HepG2 (cell line): ENCODE measurements around the gene ABCC10. TPM values are rescaled to one million over a fixed set of nuclear protein-coding genes. Genes with fewer than 3 reads are reported as not detected.

Source experiments
- AHR ChIP-seq: IDR thresholded peaks from 2 replicates; pipeline ENCODE4 v1.6.1; 2018; ENCODE audit warnings: missing genetic modification reagents, missing compliant biosample characterization
- BORCS8-MEF2B ChIP-seq: sonication (generic); formaldehyde crosslinking; IDR thresholded peaks from 2 replicates; pipeline ENCODE4 v1.8.0; 2022; ENCODE audit warnings: mild to moderate bottlenecking, missing genetic modification reagents
- DR1 ChIP-seq: sonication (generic); formaldehyde crosslinking; IDR thresholded peaks from 2 replicates; pipeline ENCODE4 v1.8.0; 2021; ENCODE audit warnings: mild to moderate bottlenecking, missing genetic modification reagents, inconsistent platforms
- ELF3 ChIP-seq: IDR thresholded peaks from 2 replicates; pipeline ENCODE4 v1.6.1; 2016; ENCODE audit warnings: missing genetic modification reagents, missing compliant biosample characterization
- FOXK2 ChIP-seq: fragments of 450-650 bp; IDR thresholded peaks from 2 replicates; pipeline ENCODE4 v1.6.1; 2016
- JDP2 ChIP-seq: sonication (generic); formaldehyde crosslinking; IDR thresholded peaks from 2 replicates; pipeline ENCODE4 v1.8.1; 2022; ENCODE audit warnings: missing genetic modification reagents, borderline replicate concordance
- KDM6A ChIP-seq: IDR thresholded peaks from 2 replicates; pipeline ENCODE4 v1.6.1; 2016; ENCODE audit warnings: low read depth
- MTF2 ChIP-seq: sonication (generic); formaldehyde crosslinking; IDR thresholded peaks from 2 replicates; pipeline ENCODE4 v1.5.0; 2020; ENCODE audit warnings: missing genetic modification reagents, borderline replicate concordance
- PHF20 ChIP-seq: sonication (generic); formaldehyde crosslinking; IDR thresholded peaks from 2 replicates; pipeline ENCODE4 v1.5.0; 2020; ENCODE audit warnings: mild to moderate bottlenecking, missing genetic modification reagents
- PRMT3 ChIP-seq: sonication (generic); formaldehyde crosslinking; IDR thresholded peaks from 2 replicates; pipeline ENCODE4 v1.8.1; 2022; ENCODE audit warnings: low read depth, mild to moderate bottlenecking, moderate library complexity, missing genetic modification reagents, borderline replicate concordance
- RAD21 ChIP-seq: fragments of 450-650 bp; formaldehyde crosslinking; IDR thresholded peaks from 2 replicates; pipeline ENCODE4 v1.5.0; 2020; ENCODE audit warnings: mild to moderate bottlenecking
- RNF2 ChIP-seq: fragments of 450-650 bp; conservative IDR thresholded peaks from 2 replicates; pipeline ENCODE4 v1.6.1; 2016; ENCODE audit warnings: low read depth
- SMAD3 ChIP-seq: sonication (generic); formaldehyde crosslinking; IDR thresholded peaks from 2 replicates; pipeline ENCODE4 v1.4.0; 2020; ENCODE audit warnings: missing genetic modification reagents
- SRSF9 ChIP-seq: fragments of 200-400 bp; formaldehyde crosslinking; IDR thresholded peaks from 2 replicates; pipeline ENCODE4 v1.6.1; 2018; ENCODE audit warnings: borderline replicate concordance, mild to moderate bottlenecking, low read depth, low read length; ENCODE audit not compliant: insufficient read depth, poor library complexity, severe bottlenecking
- TAF15 ChIP-seq: fragments of 200-400 bp; formaldehyde crosslinking; IDR thresholded peaks from one replicate; pipeline ENCODE4 v1.6.1; 2018; ENCODE audit warnings: mild to moderate bottlenecking, low read depth, low read length; ENCODE audit not compliant: poor library complexity, severe bottlenecking
- THYN1 ChIP-seq: sonication (generic); formaldehyde crosslinking; IDR thresholded peaks from 2 replicates; pipeline ENCODE4 v1.8.1; 2023; ENCODE audit warnings: low read depth, mild to moderate bottlenecking, moderate library complexity, missing genetic modification reagents, borderline replicate concordance
- TOE1 ChIP-seq: sonication (generic); formaldehyde crosslinking; IDR thresholded peaks from 2 replicates; pipeline ENCODE4 v1.4.0; 2020; ENCODE audit warnings: mild to moderate bottlenecking, missing genetic modification reagents
- ZBTB14 ChIP-seq: sonication (generic); formaldehyde crosslinking; IDR thresholded peaks from 2 replicates; pipeline ENCODE4 v1.4.0; 2020; ENCODE audit warnings: missing genetic modification reagents
- ZC3H13 ChIP-seq: sonication (generic); formaldehyde crosslinking; IDR thresholded peaks from 2 replicates; pipeline ENCODE4 v1.8.1; 2023; ENCODE audit warnings: mild to moderate bottlenecking, missing genetic modification reagents, moderate library complexity
- ZC3H4 ChIP-seq: sonication (generic); formaldehyde crosslinking; IDR thresholded peaks from 2 replicates; pipeline ENCODE4 v1.4.0; 2020; ENCODE audit warnings: missing genetic modification reagents, borderline replicate concordance
- ZNF136 ChIP-seq: sonication (generic); formaldehyde crosslinking; IDR thresholded peaks from 2 replicates; pipeline ENCODE4 v1.8.1; 2022; ENCODE audit warnings: low read depth, mild to moderate bottlenecking, moderate library complexity, missing genetic modification reagents
- ZNF138 ChIP-seq: sonication (generic); formaldehyde crosslinking; IDR thresholded peaks from 2 replicates; pipeline ENCODE4 v1.5.0; 2020; ENCODE audit warnings: mild to moderate bottlenecking, low read depth, missing genetic modification reagents
- ZNF576 ChIP-seq: sonication (generic); formaldehyde crosslinking; IDR thresholded peaks from 2 replicates; pipeline ENCODE4 v1.4.0; 2020; ENCODE audit warnings: mild to moderate bottlenecking, missing genetic modification reagents
- ZNF670 ChIP-seq: sonication (generic); formaldehyde crosslinking; IDR thresholded peaks from 2 replicates; pipeline ENCODE4 v1.8.0; 2022; ENCODE audit warnings: mild to moderate bottlenecking, missing genetic modification reagents, borderline replicate concordance
- ZNF709 ChIP-seq: sonication (generic); formaldehyde crosslinking; IDR thresholded peaks from 2 replicates; pipeline ENCODE4 v1.5.0; 2020; ENCODE audit warnings: mild to moderate bottlenecking, missing genetic modification reagents
- ZNF749 ChIP-seq: sonication (generic); formaldehyde crosslinking; IDR thresholded peaks from 2 replicates; pipeline ENCODE4 v1.8.0; 2022; ENCODE audit warnings: mild to moderate bottlenecking, missing genetic modification reagents, moderate library complexity, borderline replicate concordance
- ZNF784 ChIP-seq: sonication (generic); formaldehyde crosslinking; IDR thresholded peaks from 2 replicates; pipeline ENCODE4 v1.5.1; 2020; ENCODE audit warnings: missing genetic modification reagents, mild to moderate bottlenecking, borderline replicate concordance
- ZSCAN25 ChIP-seq: sonication (generic); formaldehyde crosslinking; IDR thresholded peaks from 2 replicates; pipeline ENCODE4 v1.8.0; 2022; ENCODE audit warnings: mild to moderate bottlenecking, missing genetic modification reagents
- polyA plus RNA-seq, 8 experiments: library from polyadenylated mRNA; depleted of rRNA in 3 of 8; stranded (reverse) in 7 of 8; unstranded in 1 of 8; fragments of >200 nt; fragmentation: Illumina TruSeq in 4 of 8; extraction: Trizol in 4 of 8; gene quantifications; 2 replicates each; pipeline versions ENCODE4 v1.2.1 to v1.2.3, GENCODE V29; 2011 to 2016; ENCODE audit warnings: low read depth in 4 of 8, missing spikeins in 1 of 8, mixed read lengths in 1 of 8; ENCODE audit not compliant: insufficient read depth in 1 of 8
- total RNA-seq, 5 experiments: library from RNA; depleted of rRNA; stranded (reverse); fragments of >200 nt; fragmentation: Illumina TruSeq; extraction: Trizol; gene quantifications; 2 replicates each; pipeline ENCODE4 v1.2.3, GENCODE V29; 2016; ENCODE audit warnings: low read depth in 1 of 5

Gene ABCC10
- total and polyA plus RNA-seq, 2 of the 13 experiments (the other 11 are each of a cell fraction or from before 2014, with no cell fraction given) = 16.0 to 24.3 TPM

- TF ChIP-seq ZNF749 (CRISPR knock-in tag) = peak; percentile 27; the same call in 1 of the 2 replicates
- TF ChIP-seq ZC3H4 (CRISPR knock-in tag) = no peak
- 0 out of 2 replicates have a peak, but pooled peaks have one; percentile 42 for TF ChIP-seq ZNF138 (CRISPR knock-in tag)
- TF ChIP-seq DR1 (CRISPR knock-in tag) = no peak
- TF ChIP-seq ZNF709 = no peak
- TF ChIP-seq RAD21 (CRISPR knock-in tag) = peak; percentile 98; the same call in 1 of the 2 replicates
- TF ChIP-seq ZNF670 (CRISPR knock-in tag) = peak; percentile 45; the same call in 1 of the 2 replicates
- 0 out of 2 replicates have a peak, but pooled peaks have one; percentile 37 for TF ChIP-seq ZNF784 (CRISPR knock-in tag)
- peak; percentile 87 for TF ChIP-seq BORCS8-MEF2B (CRISPR knock-in tag)
- TF ChIP-seq JDP2 = no peak
- TF ChIP-seq ELF3 (CRISPR knock-in tag) = peak; percentile 51; the same call in 1 of the 2 replicates
- no peak for TF ChIP-seq FOXK2
- TF ChIP-seq TAF15 = no peak
- 0 out of 2 replicates have a peak, but pooled peaks have one; percentile 8 for TF ChIP-seq PHF20 (CRISPR knock-in tag)
- no peak for TF ChIP-seq SMAD3
- TF ChIP-seq ZBTB14 (CRISPR knock-in tag) = peak; percentile 68; the same call in 1 of the 2 replicates
- no peak for TF ChIP-seq RNF2
- TF ChIP-seq PRMT3 (CRISPR knock-in tag) = no peak
- TF ChIP-seq KDM6A (CRISPR knock-in tag) = no peak
- 0 out of 2 replicates have a peak, but pooled peaks have one; percentile 6 for TF ChIP-seq ZC3H13 (CRISPR knock-in tag)
- no peak for TF ChIP-seq ZNF576 (CRISPR knock-in tag)
- 0 out of 2 replicates have a peak, but pooled peaks have one; percentile 58 for TF ChIP-seq ZSCAN25 (CRISPR knock-in tag)
- no peak for TF ChIP-seq ZNF136
- no peak for TF ChIP-seq TOE1 (CRISPR knock-in tag)
- TF ChIP-seq THYN1 (CRISPR knock-in tag) = no peak
- TF ChIP-seq MTF2 (CRISPR knock-in tag) = peak; percentile 98; the same call in 1 of the 2 replicates
- no peak for TF ChIP-seq AHR (CRISPR knock-in tag)
- no peak for TF ChIP-seq SRSF9
Observed at GRCh38 chr6:43454290-43454695, 27.0 kb downstream of the ABCC10 start (continued).
